ENCODE results near the gene HPD. TPM values are rescaled to one million over a fixed set of nuclear protein-coding genes. Genes with fewer than 3 reads are reported as not detected.
A peak's percentile ranks its signal among the peaks of the same experiment; 100 is the strongest.
"Not testable (repeated sequence)": the region's sequence is repeated elsewhere in the genome, so short reads cannot be mapped to it uniquely, and the experiment has no call there.

Gene HPD
- total RNA-seq, 1 donor from 2014 or later: 0.16 TPM

DNA sequence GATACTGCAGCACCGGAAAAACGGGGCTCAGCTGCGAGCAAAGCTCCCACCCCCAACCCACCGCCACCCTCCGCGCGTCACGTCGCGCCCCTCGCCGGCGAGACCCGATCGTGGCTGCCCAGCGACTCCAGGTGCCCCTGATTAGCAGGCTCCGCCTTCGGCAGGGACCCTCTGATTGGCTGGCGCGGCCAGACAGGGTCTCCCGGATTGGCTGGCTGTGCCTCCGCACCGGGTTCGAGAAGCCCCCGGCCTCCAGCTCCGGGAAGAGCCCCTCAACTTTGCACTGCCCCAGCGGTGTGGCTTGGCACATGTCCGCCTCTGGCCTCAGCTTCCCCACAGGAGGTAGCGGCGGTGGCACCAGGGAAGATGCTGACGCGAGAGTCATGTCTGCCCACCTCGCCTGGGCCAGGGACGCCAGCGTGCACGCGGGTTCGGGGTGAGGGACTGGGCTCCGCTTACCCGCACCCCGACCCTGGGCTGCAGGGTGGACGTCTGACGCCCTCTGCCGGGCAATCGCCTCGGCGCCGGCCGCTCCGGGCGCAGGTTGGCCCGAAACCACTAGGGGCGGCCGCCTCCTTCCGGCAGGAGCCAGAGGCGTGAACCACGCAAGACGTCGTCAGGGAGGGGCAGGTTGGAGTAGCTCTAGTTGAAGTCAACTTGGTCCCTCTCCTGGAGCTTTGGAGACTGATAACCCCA is 64.7 kb downstream of the HPD start:
- no peaks in the 10 kb centered on the region for H3K9me3 Mint-ChIP-seq
- peak overlapping the region; percentile 98 for H3K27ac Mint-ChIP-seq
- TF ChIP-seq, protein P1, sequence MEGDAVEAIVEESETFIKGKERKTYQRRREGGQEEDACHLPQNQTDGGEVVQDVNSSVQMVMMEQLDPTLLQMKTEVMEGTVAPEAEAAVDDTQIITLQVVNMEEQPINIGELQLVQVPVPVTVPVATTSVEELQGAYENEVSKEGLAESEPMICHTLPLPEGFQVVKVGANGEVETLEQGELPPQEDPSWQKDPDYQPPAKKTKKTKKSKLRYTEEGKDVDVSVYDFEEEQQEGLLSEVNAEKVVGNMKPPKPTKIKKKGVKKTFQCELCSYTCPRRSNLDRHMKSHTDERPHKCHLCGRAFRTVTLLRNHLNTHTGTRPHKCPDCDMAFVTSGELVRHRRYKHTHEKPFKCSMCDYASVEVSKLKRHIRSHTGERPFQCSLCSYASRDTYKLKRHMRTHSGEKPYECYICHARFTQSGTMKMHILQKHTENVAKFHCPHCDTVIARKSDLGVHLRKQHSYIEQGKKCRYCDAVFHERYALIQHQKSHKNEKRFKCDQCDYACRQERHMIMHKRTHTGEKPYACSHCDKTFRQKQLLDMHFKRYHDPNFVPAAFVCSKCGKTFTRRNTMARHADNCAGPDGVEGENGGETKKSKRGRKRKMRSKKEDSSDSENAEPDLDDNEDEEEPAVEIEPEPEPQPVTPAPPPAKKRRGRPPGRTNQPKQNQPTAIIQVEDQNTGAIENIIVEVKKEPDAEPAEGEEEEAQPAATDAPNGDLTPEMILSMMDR (IDR thresholded peaks at IDR 0.05; ENCODE audit: unreplicated experiment): peak; percentile 91
- peak overlapping the region; percentile 71 for H3K4me3 Mint-ChIP-seq
- H3K27me3 Mint-ChIP-seq (ENCODE audit: low read depth): no peaks in the 10 kb centered on the region
- peaks cover 49% of the 10 kb centered on the region for H3K4me1 Mint-ChIP-seq
- peak; percentile 82 to 93 for DNase-seq (ENCODE audit: low spot score in 2 of 2, unreplicated experiment in 2 of 2)
- peaks cover 7% of the 10 kb centered on the region for H3K36me3 Mint-ChIP-seq

DNA sequence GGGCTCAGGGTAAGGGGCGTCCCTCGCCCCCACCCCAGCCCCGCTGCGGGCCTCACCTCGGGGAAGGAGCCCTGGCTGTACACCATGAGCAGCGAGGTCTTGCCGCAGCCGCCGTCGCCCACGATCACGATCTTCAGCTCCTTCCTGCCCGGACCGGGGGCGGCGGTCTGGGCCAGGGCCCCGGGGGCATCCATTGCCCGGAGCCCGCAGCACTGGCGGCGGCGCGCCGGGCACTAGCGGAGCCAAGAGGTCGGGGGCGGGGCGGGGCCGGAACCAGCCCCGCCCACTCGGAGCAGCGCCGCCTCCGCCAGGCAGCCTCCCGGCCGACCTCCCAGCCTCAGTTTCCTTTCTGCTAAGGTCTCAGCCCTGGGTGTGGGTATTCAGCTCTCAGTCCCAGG is 65.2 kb downstream of the HPD start, which contains the start of gene RHOF:
Gene RHOF, minus strand, starts transcription at position 249 of the 398 bp plus-strand sequence. Its CDS starts 55 bp downstream, at position 194.
- Mint-ChIP-seq H3K27me3 (ENCODE audit: low read depth) (no peaks in the 10 kb centered on the region), H3K27ac (peak within 1 kb of the TSS; percentile 98), H3K4me1 (peaks cover 44% of the 10 kb centered on the region), H3K9me3 (no peaks in the 10 kb centered on the region), H3K36me3 (peaks cover 5% of the 10 kb centered on the region), H3K4me3 (peak within 1 kb of the TSS; percentile 71)
- TF ChIP-seq, protein P1 (IDR thresholded peaks at IDR 0.05; ENCODE audit: unreplicated experiment): no peak
- no peak for DNase-seq (ENCODE audit: low spot score in 2 of 2, unreplicated experiment in 2 of 2)

DNA sequence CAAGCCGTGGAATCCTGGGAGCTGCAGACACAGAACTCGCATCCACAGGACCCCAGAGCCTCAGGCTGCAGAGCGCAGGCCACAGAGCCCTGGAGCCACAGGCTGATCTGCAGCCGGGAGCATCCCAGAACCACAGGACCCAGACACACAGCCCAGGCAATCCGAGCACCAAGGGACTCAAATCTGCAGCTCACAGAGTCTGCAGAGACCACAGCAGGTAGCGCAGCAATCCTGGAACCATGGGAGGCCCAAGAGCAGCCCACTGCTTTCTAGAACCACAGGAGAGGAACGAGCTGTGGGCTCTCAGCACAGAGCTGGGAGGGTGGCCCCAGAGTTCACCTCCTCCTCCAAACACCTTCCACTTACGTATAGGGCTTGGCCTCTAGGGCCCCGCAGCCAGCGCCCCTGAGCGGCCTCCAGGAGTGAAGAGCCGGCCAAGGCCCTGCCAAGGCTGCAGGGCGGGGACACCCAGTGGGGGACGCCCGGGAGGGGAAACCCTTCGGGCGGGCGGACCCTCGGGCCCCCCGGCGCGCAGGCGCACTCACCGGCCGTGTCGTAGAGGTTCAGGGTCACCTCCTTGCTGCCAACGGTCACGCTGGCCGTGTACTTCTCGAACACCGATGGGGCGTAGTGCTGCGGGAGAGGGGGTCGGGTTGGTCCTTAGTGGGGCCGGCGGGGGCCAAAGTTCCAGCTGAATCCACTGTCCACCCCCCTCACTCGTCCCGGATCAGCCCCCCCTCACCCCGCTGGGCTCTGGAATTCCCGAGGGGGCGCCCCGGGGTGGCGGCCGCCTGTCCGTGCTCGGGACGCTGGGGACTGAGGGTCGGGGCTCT is 65.8 kb downstream of the HPD start:
- Mint-ChIP-seq H3K4me3 (peak overlapping the region; percentile 69), H3K36me3 (peaks cover 5% of the 10 kb centered on the region), H3K27me3 (ENCODE audit: low read depth) (no peaks in the 10 kb centered on the region), H3K27ac (peak overlapping the region; percentile 89), H3K9me3 (no peaks in the 10 kb centered on the region), H3K4me1 (peaks cover 38% of the 10 kb centered on the region)
- TF ChIP-seq, protein P1 (IDR thresholded peaks at IDR 0.05; ENCODE audit: unreplicated experiment): no peak
- DNase-seq (ENCODE audit: low spot score in 2 of 2, unreplicated experiment in 2 of 2): no peak

DNA sequence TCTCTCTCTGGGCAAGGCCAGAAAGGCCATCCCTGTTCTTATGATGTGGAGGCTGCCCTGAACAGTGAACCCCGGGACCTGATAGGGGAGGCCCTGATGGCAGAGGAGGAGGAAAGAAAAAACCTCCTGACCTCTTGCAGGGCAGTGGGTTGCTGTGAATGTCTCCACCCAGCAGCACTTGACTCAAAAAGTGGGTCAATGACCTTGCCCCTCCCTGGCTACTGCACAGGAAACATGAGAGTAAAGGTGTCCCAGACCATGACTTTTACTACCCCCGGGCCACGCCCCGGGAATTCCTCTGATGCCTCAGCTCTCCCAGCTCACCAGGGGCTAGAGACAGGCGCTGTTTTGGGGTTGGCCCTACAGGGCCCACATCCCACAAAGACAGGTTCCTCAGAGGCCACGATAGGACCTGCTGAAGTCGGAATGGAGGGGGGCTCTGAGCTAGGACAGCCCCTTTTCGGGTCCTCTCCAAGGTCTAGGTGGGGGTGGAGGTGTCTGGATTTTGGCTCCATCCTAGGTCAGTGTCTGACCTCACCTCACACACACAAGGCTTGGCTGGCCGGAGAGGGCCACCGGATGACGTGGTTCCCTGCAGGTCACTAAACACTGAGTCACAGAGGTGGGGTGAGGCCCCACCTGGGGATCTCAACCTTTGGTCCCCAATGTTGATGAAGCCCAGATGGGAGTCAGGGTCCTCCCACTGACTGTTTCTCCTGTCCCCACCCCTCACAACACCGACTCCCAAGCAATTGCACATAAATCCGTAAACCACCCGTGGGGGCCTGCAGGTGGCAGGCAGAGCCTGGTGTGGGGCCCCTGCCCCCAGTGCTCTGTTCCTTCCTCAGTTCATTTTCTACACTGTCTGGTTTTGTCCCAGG is 66.7 kb downstream of the HPD start:
- Mint-ChIP-seq H3K36me3 (peaks cover 5% of the 10 kb centered on the region), H3K27ac (peak overlapping the region; percentile 89), H3K4me1 (peaks cover 29% of the 10 kb centered on the region), H3K9me3 (no peaks in the 10 kb centered on the region), H3K27me3 (ENCODE audit: low read depth) (no peaks in the 10 kb centered on the region), H3K4me3 (peak overlapping the region; percentile 69)
- no peak for DNase-seq (ENCODE audit: low spot score in 2 of 2, unreplicated experiment in 2 of 2)
- TF ChIP-seq, protein P1 (IDR thresholded peaks at IDR 0.05; ENCODE audit: unreplicated experiment): no peak

DNA sequence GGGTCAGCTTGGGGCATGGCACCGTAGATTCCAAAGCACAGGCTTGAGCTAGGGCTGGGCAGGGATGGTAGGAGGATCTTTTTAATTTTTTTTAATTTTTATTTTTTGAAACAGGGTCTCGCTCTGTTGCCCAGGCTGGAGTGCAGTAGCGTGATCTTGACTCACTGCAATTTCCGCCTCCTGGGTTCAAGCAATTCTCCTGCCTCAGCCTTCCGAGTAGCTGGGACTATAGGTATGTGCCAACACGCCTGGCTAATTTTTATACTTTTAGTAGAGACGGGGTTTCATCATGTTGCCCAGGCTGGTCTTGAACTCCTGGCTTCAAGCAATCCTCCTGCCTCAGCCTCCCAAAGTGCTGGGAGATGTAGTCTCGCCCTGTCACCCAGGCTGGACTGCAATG is 67.9 kb downstream of the HPD start:
- not testable (repeated sequence) for H3K4me3 Mint-ChIP-seq; H3K9me3 Mint-ChIP-seq; H3K36me3 Mint-ChIP-seq; H3K27ac Mint-ChIP-seq; DNase-seq (ENCODE audit: low spot score in 2 of 2, unreplicated experiment in 2 of 2); H3K27me3 Mint-ChIP-seq (ENCODE audit: low read depth)
- peaks cover 23% of the 10 kb centered on the region for H3K4me1 Mint-ChIP-seq
